Fibroblast of lung (primary cell): Measurements from ENCODE around the gene KLHL3. TPM values are rescaled to one million over a fixed set of nuclear protein-coding genes. Genes with fewer than 3 reads are reported as not detected.

Source experiments
- DNase-seq, 2 donors: peaks; one replicate each; pipeline versions ENCODE4 v3.0.0 to v3.0.0-alpha.2; 2010; ENCODE audit warnings: low read depth in 2 of 2
- H2AFZ ChIP-seq: 2 replicates; pipeline ENCODE4 v1.5.1; 2012; ENCODE audit warnings: low read length, control low read depth, inconsistent platforms
- H3K27ac ChIP-seq: 2 replicates; pipeline ENCODE4 v1.5.1; 2011; ENCODE audit warnings: low read length, control low read depth; ENCODE audit not compliant: insufficient read depth
- H3K27me3 ChIP-seq: 2 replicates; pipeline ENCODE4 v1.5.1; 2011; ENCODE audit warnings: mild to moderate bottlenecking, low read length; ENCODE audit not compliant: control insufficient read depth, insufficient read depth
- H3K36me3 ChIP-seq: 2 replicates; pipeline ENCODE4 v1.5.1; 2011; ENCODE audit warnings: low read length; ENCODE audit not compliant: control insufficient read depth, insufficient read depth
- H3K4me1 ChIP-seq: 2 replicates; pipeline ENCODE4 v1.5.1; 2011; ENCODE audit warnings: low read length; ENCODE audit not compliant: control insufficient read depth, insufficient read depth; ENCODE audit errors: extremely low read depth
- H3K4me2 ChIP-seq: 2 replicates; pipeline ENCODE4 v1.5.1; 2011; ENCODE audit warnings: low read length, control low read depth; ENCODE audit not compliant: insufficient read depth; ENCODE audit errors: extremely low read depth
- H3K4me3 ChIP-seq, 4 experiments: fragments of 200-600 bp in 1 of 4; sonication (generic) in 1 of 4; replicated peaks in 1 of 4; 2 replicates each; pipeline ENCODE4 v1.5.1; 2011 to 2016; ENCODE audit warnings: low read length in 4 of 4, low read depth in 3 of 4, mild to moderate bottlenecking in 3 of 4, control low read depth in 2 of 4, inconsistent platforms in 1 of 4, mixed read lengths in 1 of 4; ENCODE audit not compliant: insufficient read depth in 1 of 4; ENCODE audit errors: control extremely low read depth in 1 of 4
- H3K79me2 ChIP-seq: 2 replicates; pipeline ENCODE4 v1.5.1; 2012; ENCODE audit warnings: mild to moderate bottlenecking, low read length, inconsistent platforms; ENCODE audit not compliant: control insufficient read depth, insufficient read depth
- H3K9ac ChIP-seq: 2 replicates; pipeline ENCODE4 v1.5.1; 2011; ENCODE audit warnings: mild to moderate bottlenecking, low read length, control low read depth; ENCODE audit not compliant: insufficient read depth
- H3K9me3 ChIP-seq: 2 replicates; pipeline ENCODE4 v1.5.1; 2012; ENCODE audit warnings: low read depth, low read length; ENCODE audit not compliant: control insufficient read depth, insufficient read depth
- H4K20me1 ChIP-seq: 2 replicates; pipeline ENCODE4 v1.5.1; 2011; ENCODE audit warnings: low read length; ENCODE audit not compliant: control insufficient read depth, insufficient read depth; ENCODE audit errors: extremely low read depth
- EZH2 ChIP-seq: IDR thresholded peaks from 2 replicates; pipeline ENCODE4 v1.5.1; 2012; ENCODE audit warnings: low read length, control low read depth, mild to moderate bottlenecking; ENCODE audit errors: missing control alignments
- polyA plus RNA-seq, 2 donors: library from polyadenylated mRNA; depleted of rRNA in 1 of 2; stranded (reverse) in 1 of 2; unstranded in 1 of 2; fragments of >200 nt; gene quantifications; 2 replicates each; pipeline ENCODE4 v1.2.1, GENCODE V29; 2011 to 2012; ENCODE audit warnings: missing spikeins in 1 of 2
- total RNA-seq: library from RNA; depleted of rRNA; stranded (reverse); fragments of >200 nt; gene quantifications from 2 replicates; pipeline ENCODE4 v1.2.1, GENCODE V29; 2014
- TF ChIP-seq, protein P1 (sequence below), 2 donors: IDR thresholded peaks in 1 of 2; conservative IDR thresholded peaks in 1 of 2; 1 replicate in 1 of 2; 2 replicates in 1 of 2; pipeline ENCODE4 v1.5.1; 2011 to 2012; ENCODE audit warnings: low read length in 2 of 2, control low read depth in 1 of 2, inconsistent platforms in 1 of 2, low read depth in 1 of 2, mild to moderate bottlenecking in 1 of 2

KLHL3 gene
- total and polyA plus RNA-seq, 2 donors (not counting 1 experiment from before 2014, with no cell fraction given): 0.60 to 2.3 TPM

GRCh38 chr5:137572042-137572695 lies 163.7 kb downstream of the KLHL3 start:
- Histone ChIP-seq H3K4me1 (no peaks in the 10 kb centered on the region), H3K27me3 (no peaks in the 10 kb centered on the region), H3K4me3 (no peak overlapping the region), H3K27ac (no peak overlapping the region), H2AFZ (no peak overlapping the region), H3K79me2 (no peaks in the 10 kb centered on the region), H3K9ac (no peak overlapping the region), H3K9me3 (no peaks in the 10 kb centered on the region), H4K20me1 (no peaks in the 10 kb centered on the region), H3K36me3 (no peaks in the 10 kb centered on the region), H3K4me2 (no peak overlapping the region)
- peak in 1 of 2 donors; percentile 58 for DNase-seq
- no peak for TF ChIP-seq EZH2
- TF ChIP-seq, protein P1, sequence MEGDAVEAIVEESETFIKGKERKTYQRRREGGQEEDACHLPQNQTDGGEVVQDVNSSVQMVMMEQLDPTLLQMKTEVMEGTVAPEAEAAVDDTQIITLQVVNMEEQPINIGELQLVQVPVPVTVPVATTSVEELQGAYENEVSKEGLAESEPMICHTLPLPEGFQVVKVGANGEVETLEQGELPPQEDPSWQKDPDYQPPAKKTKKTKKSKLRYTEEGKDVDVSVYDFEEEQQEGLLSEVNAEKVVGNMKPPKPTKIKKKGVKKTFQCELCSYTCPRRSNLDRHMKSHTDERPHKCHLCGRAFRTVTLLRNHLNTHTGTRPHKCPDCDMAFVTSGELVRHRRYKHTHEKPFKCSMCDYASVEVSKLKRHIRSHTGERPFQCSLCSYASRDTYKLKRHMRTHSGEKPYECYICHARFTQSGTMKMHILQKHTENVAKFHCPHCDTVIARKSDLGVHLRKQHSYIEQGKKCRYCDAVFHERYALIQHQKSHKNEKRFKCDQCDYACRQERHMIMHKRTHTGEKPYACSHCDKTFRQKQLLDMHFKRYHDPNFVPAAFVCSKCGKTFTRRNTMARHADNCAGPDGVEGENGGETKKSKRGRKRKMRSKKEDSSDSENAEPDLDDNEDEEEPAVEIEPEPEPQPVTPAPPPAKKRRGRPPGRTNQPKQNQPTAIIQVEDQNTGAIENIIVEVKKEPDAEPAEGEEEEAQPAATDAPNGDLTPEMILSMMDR (conservative IDR thresholded peaks at IDR 0.05 in 1 of 2, IDR thresholded peaks at IDR 0.05 in 1 of 2; ENCODE audit: low read depth in 1 of 2, low read length in 2 of 2): no peak

DNA sequence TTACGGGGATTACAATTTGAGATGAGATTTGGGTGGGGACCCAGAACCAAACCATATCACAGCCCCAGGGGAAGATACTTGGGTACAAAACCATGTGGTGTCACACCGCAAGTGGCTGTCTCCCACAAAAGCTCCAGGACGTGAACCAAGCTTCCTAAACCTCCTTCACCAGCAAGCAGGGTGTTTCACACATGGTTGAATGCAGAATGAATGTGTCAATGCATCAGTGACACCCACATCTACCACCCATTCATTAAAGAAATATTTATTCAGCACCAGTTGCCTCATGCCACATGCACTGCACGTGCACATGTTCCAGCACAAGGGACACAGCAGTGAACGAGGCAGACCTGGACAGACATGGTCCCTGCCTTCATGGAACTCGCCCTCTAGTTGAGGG lies 165.8 kb downstream of the KLHL3 start:
- no peak for TF ChIP-seq EZH2
- TF ChIP-seq, protein P1 (conservative IDR thresholded peaks at IDR 0.05 in 1 of 2, IDR thresholded peaks at IDR 0.05 in 1 of 2; ENCODE audit: low read depth in 1 of 2, low read length in 2 of 2): no peak
- no peak for DNase-seq
- no peak overlapping the region for H3K27ac ChIP-seq

More for the DNA sequence above, 165.8 kb downstream of the KLHL3 start:
- Histone ChIP-seq H3K9me3 (no peaks in the 10 kb centered on the region), H3K27me3 (no peaks in the 10 kb centered on the region), H2AFZ (no peak overlapping the region), H3K79me2 (no peaks in the 10 kb centered on the region), H3K36me3 (no peaks in the 10 kb centered on the region), H3K4me2 (no peak overlapping the region), H3K4me3 (no peak overlapping the region), H4K20me1 (no peaks in the 10 kb centered on the region), H3K4me1 (peaks cover 2% of the 10 kb centered on the region), H3K9ac (no peak overlapping the region)

Other genes starting within 250 kb of the KLHL3 start
- 11.1 and 30.3 TPM in 2 replicates for gene SPOCK1, start 236.8 kb downstream of the KLHL3 start, total RNA-seq
- 34.9 and 44.9 TPM in 2 replicates for gene SPOCK1, start 236.8 kb downstream of the KLHL3 start, polyA plus RNA-seq
- gene HNRNPA0, start 18.3 kb upstream of the KLHL3 start, total RNA-seq: 9.4 and 12.8 TPM in 2 replicates
- 10.7 and 11.6 TPM in 2 replicates for gene HNRNPA0, start 18.3 kb upstream of the KLHL3 start, polyA plus RNA-seq
- not detected in 2 replicates for gene MYOT, start 131.8 kb upstream of the KLHL3 start, total RNA-seq
- not detected in 2 replicates for gene MYOT, start 131.8 kb upstream of the KLHL3 start, polyA plus RNA-seq
- gene PKD2L2, start 153.4 kb upstream of the KLHL3 start, total RNA-seq: 0.26 TPM in 1 of 2 replicates, not detected in the other
- gene PKD2L2, start 153.4 kb upstream of the KLHL3 start, polyA plus RNA-seq: not detected in 2 replicates